GM21390 (cell line): ENCODE data around the gene SCAPER.
"Not testable (repeated sequence)": the region's sequence is repeated elsewhere in the genome, so short reads cannot be mapped to it uniquely, and the experiment has no call there.

Experiments
- ATAC-seq: cut with Tn5 transposase; IDR thresholded peaks from one replicate; pipeline ENCODE4 v1.9.1; 2021; ENCODE audit not compliant: unreplicated experiment

The SCAPER gene

GRCh38 chr15:76861815-76862397 is 43.2 kb downstream of the SCAPER start:
- no peak for ATAC-seq

- ATAC-seq: no peak
Measured at GRCh38 chr15:76860201-76860600, 44.9 kb downstream of the SCAPER start.

- ATAC-seq: not testable (repeated sequence)
Measured at GRCh38 chr15:76850367-76850766, 54.8 kb downstream of the SCAPER start.

- no peak for ATAC-seq
Measured at GRCh38 chr15:76846782-76847181, 58.4 kb downstream of the SCAPER start.

- ATAC-seq: no peak
Measured at GRCh38 chr15:76844096-76844495, 61.0 kb downstream of the SCAPER start.

GRCh38 chr15:76843269-76843668 is 61.9 kb downstream of the SCAPER start:
- no peak for ATAC-seq

- ATAC-seq: no peak
Measured at GRCh38 chr15:76840830-76841460, 64.2 kb downstream of the SCAPER start.

- no peak for ATAC-seq
Measured at GRCh38 chr15:76839173-76839572, 66.0 kb downstream of the SCAPER start.

GRCh38 chr15:76837474-76837873 is 67.7 kb downstream of the SCAPER start:
- no peak for ATAC-seq

GRCh38 chr15:76829939-76830338 is 75.2 kb downstream of the SCAPER start:
- no peak for ATAC-seq

GRCh38 chr15:76823890-76824289 is 81.2 kb downstream of the SCAPER start:
- ATAC-seq: no peak

GRCh38 chr15:76823303-76823702 is 81.8 kb downstream of the SCAPER start:
- no peak for ATAC-seq

GRCh38 chr15:76818926-76819325 is 86.2 kb downstream of the SCAPER start:
- ATAC-seq: not testable (repeated sequence)

GRCh38 chr15:76815421-76815820 is 89.7 kb downstream of the SCAPER start:
- ATAC-seq: no peak

- no peak for ATAC-seq
Measured at GRCh38 chr15:76812381-76812780, 92.8 kb downstream of the SCAPER start.

GRCh38 chr15:76809412-76810103 is 95.6 kb downstream of the SCAPER start:
- no peak for ATAC-seq

GRCh38 chr15:76803049-76803571 is 102.0 kb downstream of the SCAPER start:
- ATAC-seq: no peak

- ATAC-seq: no peak
Measured at GRCh38 chr15:76802411-76802810, 102.7 kb downstream of the SCAPER start.

- ATAC-seq: no peak
Measured at GRCh38 chr15:76799760-76800159, 105.4 kb downstream of the SCAPER start.

- no peak for ATAC-seq
Measured at GRCh38 chr15:76795217-76795616, 109.9 kb downstream of the SCAPER start.

GRCh38 chr15:76793162-76793561 is 112.0 kb downstream of the SCAPER start:
- no peak for ATAC-seq

- no peak for ATAC-seq
Measured at GRCh38 chr15:76791511-76791910, 113.6 kb downstream of the SCAPER start.
